Mesodermal cell (in vitro differentiated cells): ENCODE data around the gene HDLBP.

Experiments used
- H3K27ac ChIP-seq: 2 replicates; pipeline ENCODE4 v1.7.0; 2013; ENCODE audit warnings: mild to moderate bottlenecking, low read depth, low read length, moderate library complexity; ENCODE audit not compliant: severe bottlenecking
- H3K36me3 ChIP-seq: 2 replicates; pipeline ENCODE4 v1.7.1; 2013; ENCODE audit warnings: mild to moderate bottlenecking, low read length, moderate library complexity; ENCODE audit not compliant: control insufficient read depth, insufficient read depth
- H3K4me1 ChIP-seq: one replicate; pipeline ENCODE4 v1.7.1; 2013; ENCODE audit warnings: mild to moderate bottlenecking, low read length; ENCODE audit not compliant: insufficient read depth, control insufficient read depth, poor library complexity, severe bottlenecking
- H3K4me3 ChIP-seq: 2 replicates; pipeline ENCODE4 v1.7.0; 2013; ENCODE audit warnings: low read length, control low read depth, mild to moderate bottlenecking; ENCODE audit not compliant: insufficient read depth, poor library complexity, severe bottlenecking; ENCODE audit errors: extremely low read depth
- H3K9me3 ChIP-seq: 2 replicates; pipeline ENCODE4 v1.7.1; 2013; ENCODE audit warnings: mild to moderate bottlenecking, low read length, moderate library complexity; ENCODE audit not compliant: control insufficient read depth
- WGBS, 2 experiments: methylation state at CpG; one replicate each; pipeline ENCODE4 v1.1.5; 2013; ENCODE audit warnings: missing lambda C conversion rate in 2 of 2; ENCODE audit not compliant: insufficient coverage in 2 of 2; 5-methylcytosine and 5-hydroxymethylcytosine counted together

Gene HDLBP

GRCh38 chr2:241267249-241268067 is 48.0 kb downstream of the HDLBP start:
- peaks cover 28% of the 10 kb centered on the region for H3K4me1 ChIP-seq
- H3K27ac ChIP-seq, result no peak overlapping the region
- WGBS, 2 experiments, result 71 to 94% methylated on average over 5 to 7 of the region's 12 CpGs
- no peaks in the 10 kb centered on the region for H3K9me3 ChIP-seq
- peaks cover 81% of the 10 kb centered on the region for H3K36me3 ChIP-seq
- H3K4me3 ChIP-seq, result no peak overlapping the region

- 94 to 96% methylated on average over 4 to 5 of the region's 5 CpGs for WGBS, 2 experiments
- H3K9me3 ChIP-seq, result no peaks in the 10 kb centered on the region
- peaks cover 99% of the 10 kb centered on the region for H3K36me3 ChIP-seq
- H3K4me3 ChIP-seq, result no peak overlapping the region
- no peak overlapping the region for H3K27ac ChIP-seq
- H3K4me1 ChIP-seq, result peaks cover 18% of the 10 kb centered on the region
Measured at GRCh38 chr2:241265506-241265905, 50.0 kb downstream of the HDLBP start.

- Histone ChIP-seq H3K36me3 (peaks cover 98% of the 10 kb centered on the region), H3K4me1 (no peaks in the 10 kb centered on the region), H3K9me3 (no peaks in the 10 kb centered on the region), H3K4me3 (no peak overlapping the region), H3K27ac (no peak overlapping the region)
- WGBS, 2 experiments, result 89 to 100% methylated on average over 4 to 5 of the region's 7 CpGs
Measured at GRCh38 chr2:241263061-241263460, 52.4 kb downstream of the HDLBP start.

GRCh38 chr2:241261628-241262027 is 53.8 kb downstream of the HDLBP start:
- Histone ChIP-seq H3K9me3 (no peaks in the 10 kb centered on the region), H3K27ac (no peak overlapping the region), H3K36me3 (peaks cover 96% of the 10 kb centered on the region), H3K4me1 (no peaks in the 10 kb centered on the region), H3K4me3 (no peak overlapping the region)
- 87 to 100% methylated on average over 3 of the region's 4 CpGs for WGBS, 2 experiments

GRCh38 chr2:241260911-241261310 is 54.6 kb downstream of the HDLBP start:
- Histone ChIP-seq H3K27ac (no peak overlapping the region), H3K4me1 (no peaks in the 10 kb centered on the region), H3K36me3 (peaks cover 96% of the 10 kb centered on the region), H3K4me3 (no peak overlapping the region), H3K9me3 (no peaks in the 10 kb centered on the region)
- 85 to 98% methylated on average over 2 to 3 of the region's 3 CpGs for WGBS, 2 experiments

- no peaks in the 10 kb centered on the region for H3K9me3 ChIP-seq
- no peak overlapping the region for H3K4me3 ChIP-seq
- no peak overlapping the region for H3K27ac ChIP-seq
- no peaks in the 10 kb centered on the region for H3K4me1 ChIP-seq
- H3K36me3 ChIP-seq, result peaks cover 96% of the 10 kb centered on the region
- WGBS, 2 experiments, result 95 to 97% methylated on average over 4 to 7 of the region's 8 CpGs
Measured at GRCh38 chr2:241258505-241259280, 56.8 kb downstream of the HDLBP start.

- Histone ChIP-seq H3K4me3 (no peak overlapping the region), H3K9me3 (no peaks in the 10 kb centered on the region), H3K27ac (no peak overlapping the region), H3K4me1 (no peaks in the 10 kb centered on the region), H3K36me3 (peaks cover 96% of the 10 kb centered on the region)
- 90 to 93% methylated on average over 7 to 8 of the region's 11 CpGs for WGBS, 2 experiments
Measured at GRCh38 chr2:241257419-241258032, 57.9 kb downstream of the HDLBP start.

- H3K4me1 ChIP-seq, result no peaks in the 10 kb centered on the region
- WGBS, 2 experiments, result 98 to 100% methylated on average over 2 to 8 of the region's 11 CpGs
- no peak overlapping the region for H3K27ac ChIP-seq
- no peak overlapping the region for H3K4me3 ChIP-seq
- H3K36me3 ChIP-seq, result peaks cover 96% of the 10 kb centered on the region
- H3K9me3 ChIP-seq, result no peaks in the 10 kb centered on the region
Measured at GRCh38 chr2:241256168-241256545, 59.3 kb downstream of the HDLBP start.

- peaks cover 97% of the 10 kb centered on the region for H3K36me3 ChIP-seq
- no peaks in the 10 kb centered on the region for H3K9me3 ChIP-seq
- no peaks in the 10 kb centered on the region for H3K4me1 ChIP-seq
- no peak overlapping the region for H3K27ac ChIP-seq
- H3K4me3 ChIP-seq, result no peak overlapping the region
- WGBS, 2 experiments, result 96 to 97% methylated on average over 12 to 13 of the region's 13 CpGs
Measured at GRCh38 chr2:241255542-241256167, 59.8 kb downstream of the HDLBP start.

- Histone ChIP-seq H3K27ac (no peak overlapping the region), H3K4me3 (no peak overlapping the region), H3K4me1 (no peaks in the 10 kb centered on the region), H3K36me3 (peaks cover 97% of the 10 kb centered on the region), H3K9me3 (no peaks in the 10 kb centered on the region)
- 97 to 98% methylated on average over 10 of the region's 10 CpGs for WGBS, 2 experiments
Measured at GRCh38 chr2:241254904-241255351, 60.5 kb downstream of the HDLBP start.
